Gastroesophageal sphincter (tissue), 3 donors: Measurements from ENCODE around the gene SKIDA1.

ENCODE experiments used
- CTCF ChIP-seq, 4 experiments: fragments of 200-600 bp in 2 of 4; fragments of 450-650 bp in 2 of 4; sonication (generic) in 1 of 4; IDR thresholded peaks; one replicate each; pipeline ENCODE4 v1.5.1; 2017 to 2019; ENCODE audit warnings: antibody characterized with exemption in 4 of 4, mild to moderate bottlenecking in 2 of 4, moderate library complexity in 2 of 4
- EP300 ChIP-seq: sonication (generic); formaldehyde crosslinking; IDR thresholded peaks from one replicate; pipeline ENCODE4 v1.6.1; 2017; ENCODE audit warnings: antibody characterized with exemption, mild to moderate bottlenecking

GRCh38 chr10:21482821-21483220 is 42.7 kb downstream of the SKIDA1 start:
- TF ChIP-seq EP300 (no peak), CTCF (IDR thresholded peaks at IDR 0.05) (no peak)
